Measurements from ENCODE around the gene SNN.

SNN gene

GRCh38 chr16:11635679-11636171 is 32.5 kb upstream of the SNN start:
- DNase-seq, result no peak

GRCh38 chr16:11636172-11636721 is 32.0 kb upstream of the SNN start:
- DNase-seq, result peak; percentile 34

DNA sequence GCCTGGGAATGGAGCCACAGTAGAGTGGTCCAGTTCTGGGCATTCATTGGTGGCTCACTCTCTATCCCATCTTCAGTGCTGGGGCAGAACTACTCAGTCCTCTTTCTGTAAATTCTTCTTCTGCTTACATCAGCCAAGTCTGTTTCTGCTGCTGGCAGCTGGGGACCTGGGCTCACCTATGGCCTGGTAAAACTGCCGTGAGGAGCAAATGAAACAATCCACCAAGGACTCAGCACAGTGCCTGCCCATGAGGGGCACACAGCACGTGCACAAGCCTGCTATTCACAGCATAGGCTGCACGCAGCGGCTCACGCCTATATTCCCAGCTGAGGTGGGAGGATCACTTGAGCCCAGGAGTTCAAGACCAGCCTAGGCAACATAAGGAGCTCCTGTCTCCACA is 30.9 kb upstream of the SNN start:
- DNase-seq, result no peak

GRCh38 chr16:11638140-11638539 is 30.1 kb upstream of the SNN start:
- no peak for DNase-seq

DNA sequence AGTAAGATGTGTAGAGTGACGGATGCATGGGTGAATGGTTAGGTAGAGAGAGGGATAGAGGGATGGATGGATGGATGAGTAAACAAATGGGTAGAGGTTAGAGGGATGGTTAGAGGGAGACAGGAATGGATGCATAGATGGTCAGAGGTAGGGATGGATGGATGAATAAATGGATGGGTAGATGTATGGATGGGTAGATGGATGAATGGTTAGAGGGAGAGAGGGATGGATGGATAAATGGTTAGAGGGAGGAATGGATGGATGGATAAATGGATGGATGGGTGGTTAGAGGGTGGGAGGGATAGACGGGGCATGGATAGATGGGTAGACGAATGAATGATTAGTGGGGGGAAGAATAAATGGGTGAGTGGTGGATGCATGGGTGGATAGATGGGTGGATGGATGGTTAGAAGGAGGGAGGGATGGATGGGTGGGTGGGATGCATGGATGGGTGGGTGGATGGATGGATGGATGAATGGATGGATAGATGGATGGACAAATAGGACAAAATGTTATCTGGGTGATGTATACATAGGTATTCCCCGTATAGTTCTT is 29.2 kb upstream of the SNN start:
- no peak for DNase-seq

DNA sequence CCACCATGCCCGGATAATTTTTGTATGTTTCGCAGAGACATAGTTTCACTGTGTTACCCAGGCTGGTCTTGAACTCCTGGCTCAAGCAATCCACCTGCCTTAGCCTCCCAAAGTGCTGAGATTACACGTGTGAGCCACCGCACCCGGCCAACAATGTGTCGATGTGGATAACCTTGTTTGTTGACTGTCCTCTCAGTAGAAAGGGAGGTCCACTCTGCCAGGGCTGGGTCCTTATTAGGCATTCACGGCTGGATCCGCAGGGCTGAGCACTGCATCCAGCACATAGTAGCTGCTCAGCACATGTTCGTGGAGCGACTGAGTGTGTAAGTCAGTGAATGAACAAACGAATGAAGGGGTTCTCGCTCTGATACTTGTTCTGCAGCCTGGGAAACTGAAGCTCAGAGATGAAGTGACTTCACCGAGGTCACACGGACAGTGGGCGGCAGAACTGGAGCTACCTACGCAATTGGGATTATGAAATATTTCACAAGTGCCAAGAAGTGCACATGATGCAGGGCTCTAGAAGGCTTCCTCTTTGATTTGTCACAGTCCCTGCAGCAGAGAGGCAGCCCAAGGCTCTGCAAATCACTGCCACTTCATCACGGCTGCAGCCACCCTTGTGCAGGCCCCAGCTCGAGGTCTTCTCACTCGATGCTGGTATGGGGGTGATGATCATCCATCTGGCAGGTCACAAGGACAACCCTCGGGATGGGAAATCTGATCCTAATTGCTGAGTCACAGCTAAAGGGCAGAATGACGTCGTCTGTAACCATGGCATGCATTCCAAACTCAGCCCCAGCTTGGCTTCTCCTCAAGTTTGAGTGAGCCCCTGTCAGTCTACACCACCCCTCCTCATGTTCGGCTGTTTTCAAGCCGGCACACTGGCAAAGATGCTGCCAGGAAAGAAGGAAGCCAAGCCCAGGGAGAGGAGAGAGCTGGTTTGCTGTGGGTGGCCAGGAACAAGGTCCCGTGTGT is 28.0 kb upstream of the SNN start:
- DNase-seq, result peak; percentile 89

DNA sequence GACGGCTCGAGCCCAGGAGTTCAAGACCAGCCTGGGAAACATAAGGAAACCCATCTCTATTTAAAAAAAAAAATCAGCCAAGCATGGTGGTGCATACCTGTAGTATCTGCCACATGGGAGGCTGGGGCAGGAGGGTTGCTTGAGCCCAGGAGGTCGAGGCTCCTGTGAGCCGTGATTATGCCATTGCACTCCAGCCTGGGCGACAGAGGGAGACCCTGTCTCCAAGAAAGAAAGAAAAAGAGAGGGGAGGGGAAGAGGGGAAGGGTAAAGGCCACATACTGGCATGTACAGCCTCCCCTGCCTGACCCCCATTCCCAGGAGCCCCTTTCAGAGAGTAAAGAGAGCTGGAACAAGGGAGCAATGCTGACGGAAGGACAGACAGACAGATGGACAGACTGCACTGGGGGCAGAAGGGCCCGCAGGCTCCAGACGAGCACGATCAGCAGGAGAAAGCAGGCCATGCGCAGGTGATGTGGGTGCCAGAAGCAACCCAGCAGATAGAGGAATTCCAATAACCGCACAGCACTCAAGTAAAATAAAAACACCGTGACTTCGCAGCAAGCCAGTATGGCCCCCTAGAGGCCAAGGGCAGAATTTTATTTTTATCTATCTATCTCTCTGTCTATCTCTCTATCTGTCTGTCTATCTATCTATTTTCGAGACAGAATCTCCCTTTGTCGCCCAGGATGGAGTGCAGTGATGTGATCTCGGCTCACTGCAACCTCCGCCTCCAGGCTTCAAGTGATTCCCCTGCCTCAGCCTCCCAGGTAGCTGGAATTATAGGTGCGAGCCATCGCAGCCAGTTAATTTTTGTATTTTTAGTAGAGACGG is 27.1 kb upstream of the SNN start:
- peak; percentile 78 for DNase-seq

GRCh38 chr16:11642765-11643116 is 25.5 kb upstream of the SNN start:
- peak; percentile 42 for DNase-seq

DNA sequence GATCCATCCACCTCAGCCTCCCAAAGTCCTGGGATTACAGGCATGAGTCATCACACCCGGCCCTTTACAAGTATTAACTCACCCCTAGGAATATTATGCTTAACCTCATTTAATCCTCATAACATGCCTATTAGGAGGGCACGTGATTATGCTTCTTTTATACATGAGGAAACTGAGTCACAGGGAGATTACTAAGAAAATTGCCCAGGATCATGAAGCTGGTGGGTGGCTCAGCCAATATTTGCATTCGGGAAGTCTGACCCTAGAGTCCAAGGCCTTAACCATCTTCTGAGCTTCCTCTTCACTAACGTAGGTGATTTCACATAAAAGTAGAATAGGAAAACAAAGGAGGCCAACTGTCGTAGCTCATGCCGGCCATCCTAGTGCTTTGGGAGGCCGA is 19.0 kb upstream of the SNN start:
- no peak for DNase-seq

- DNase-seq, result no peak
These were observed 17.3 kb upstream of the SNN start for GRCh38 chr16:11650641-11651591.

DNA sequence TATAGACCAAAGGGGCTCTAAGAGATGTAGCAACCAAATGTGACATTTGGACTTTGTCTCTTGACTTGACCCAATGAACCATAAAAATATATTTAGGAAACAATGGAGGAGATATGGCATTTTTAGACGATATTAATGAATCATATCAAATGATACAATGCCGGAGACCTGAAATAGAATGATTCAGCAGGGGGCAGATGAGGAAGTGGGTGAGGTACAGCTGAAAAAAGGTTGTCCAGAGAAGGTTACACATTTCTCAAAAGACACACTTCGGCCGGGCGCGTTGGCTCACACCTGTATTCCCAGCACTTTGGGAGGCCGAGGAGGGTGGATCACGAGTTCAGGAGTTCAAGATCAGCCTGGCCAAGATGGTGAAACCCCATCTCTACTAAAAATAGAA is 16.5 kb upstream of the SNN start:
- no peak for DNase-seq

GRCh38 chr16:11655655-11656054 is 12.6 kb upstream of the SNN start:
- no peak for DNase-seq

- DNase-seq, result no peak
These were observed 10.7 kb upstream of the SNN start for GRCh38 chr16:11657556-11657955.

GRCh38 chr16:11658896-11659708 is 9.2 kb upstream of the SNN start:
- DNase-seq, result no peak

DNA sequence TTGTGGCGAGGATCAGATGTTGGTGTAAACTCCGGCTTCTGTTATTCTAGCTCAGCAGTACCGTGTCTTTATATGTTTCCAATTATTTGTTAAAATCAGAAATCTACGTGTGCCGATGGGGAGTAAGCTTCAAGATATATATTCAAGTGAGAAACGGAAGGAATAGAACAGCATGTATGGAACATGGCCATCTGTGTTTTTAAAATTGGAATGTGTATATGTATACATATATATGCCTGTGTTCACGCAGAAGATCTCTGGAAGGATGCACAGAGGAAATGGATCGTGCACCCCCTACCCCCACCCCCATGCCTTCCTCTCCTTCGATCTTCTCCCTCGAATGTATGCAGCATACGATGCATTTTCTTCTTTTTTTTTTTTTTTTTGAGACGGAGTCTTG is 7.7 kb upstream of the SNN start:
- DNase-seq, result no peak

DNA sequence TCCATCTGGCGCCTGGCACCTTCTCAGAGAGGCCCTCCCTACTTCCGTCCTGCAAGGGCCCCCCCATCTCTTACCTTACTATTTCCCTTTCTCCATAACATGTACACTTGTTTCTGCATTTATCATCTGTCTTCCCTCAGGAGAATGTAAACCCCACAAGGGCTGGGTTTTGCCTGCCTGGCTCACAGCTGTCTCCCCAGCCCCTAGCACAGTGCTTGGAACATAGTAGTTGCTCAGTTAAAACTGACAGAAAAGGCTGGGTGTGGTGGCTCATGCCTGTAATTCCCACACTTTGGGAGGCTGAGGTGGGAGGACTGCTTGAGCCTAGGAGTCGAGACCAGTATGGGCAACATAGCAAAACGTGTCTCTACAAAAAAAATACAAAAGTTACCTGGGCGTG is 5.7 kb upstream of the SNN start:
- DNase-seq, result no peak

GRCh38 chr16:11665071-11665491 is 3.2 kb upstream of the SNN start:
- DNase-seq, result no peak

DNA sequence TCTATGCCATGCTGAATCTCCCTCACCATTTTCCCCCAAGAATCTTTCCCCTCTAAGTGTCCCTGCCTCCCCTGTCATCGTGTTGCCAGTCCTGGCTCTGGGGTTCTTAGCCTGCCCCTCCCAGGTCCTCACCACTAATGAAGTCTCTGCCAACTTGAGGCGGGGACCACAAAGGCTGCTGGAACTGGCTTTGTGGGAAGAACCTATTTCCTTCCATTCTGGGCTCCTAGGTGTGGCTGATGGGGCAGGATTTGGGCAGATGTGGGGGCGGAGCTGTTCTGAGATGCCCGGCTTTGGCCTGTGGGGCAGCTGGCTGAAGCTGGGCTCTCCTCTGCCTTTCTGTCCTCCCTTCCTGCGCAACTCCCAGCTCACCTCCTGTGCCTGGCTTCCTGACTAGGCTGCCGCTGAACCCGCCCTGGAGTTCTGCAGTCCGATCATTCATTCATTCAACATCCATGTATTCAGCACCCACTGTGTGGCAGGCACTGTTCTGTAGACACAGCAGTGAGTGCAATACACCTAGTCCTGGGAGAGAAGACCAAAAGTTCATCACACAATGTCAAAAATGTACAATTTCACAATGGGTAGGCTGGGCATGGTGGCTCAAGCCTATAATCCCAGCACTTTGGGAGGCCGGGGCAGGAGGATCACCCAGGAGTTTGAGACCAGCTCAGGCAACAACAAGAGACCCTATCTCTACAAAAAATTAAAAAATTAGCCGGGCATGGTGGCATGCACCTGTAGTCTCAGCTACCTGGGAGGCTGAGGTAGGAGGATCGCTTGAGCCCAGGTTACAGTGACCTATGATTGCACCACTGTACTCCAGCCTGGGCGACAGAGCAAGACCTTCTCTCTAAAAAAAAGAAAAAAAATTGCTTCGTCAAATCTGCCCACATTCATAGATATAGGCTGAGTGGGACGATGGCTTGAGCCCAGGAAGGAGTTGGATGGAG is 1.9 kb upstream of the SNN start:
- no peak for DNase-seq

- DNase-seq, result no peak
These were observed 933 bp upstream of the SNN start for GRCh38 chr16:11667221-11667823.
